ENCODE measurements around the gene NUDT17. TPM values are rescaled to one million over a fixed set of nuclear protein-coding genes. Genes with fewer than 3 reads are reported as not detected.

NUDT17 gene
- total and polyA plus RNA-seq, 9 of the 15 experiments (the other 6 are each of a cell fraction or from before 2014, with no cell fraction given), result 2.1 to 10.0 (median 6.1) TPM

- TF ChIP-seq, protein P1, sequence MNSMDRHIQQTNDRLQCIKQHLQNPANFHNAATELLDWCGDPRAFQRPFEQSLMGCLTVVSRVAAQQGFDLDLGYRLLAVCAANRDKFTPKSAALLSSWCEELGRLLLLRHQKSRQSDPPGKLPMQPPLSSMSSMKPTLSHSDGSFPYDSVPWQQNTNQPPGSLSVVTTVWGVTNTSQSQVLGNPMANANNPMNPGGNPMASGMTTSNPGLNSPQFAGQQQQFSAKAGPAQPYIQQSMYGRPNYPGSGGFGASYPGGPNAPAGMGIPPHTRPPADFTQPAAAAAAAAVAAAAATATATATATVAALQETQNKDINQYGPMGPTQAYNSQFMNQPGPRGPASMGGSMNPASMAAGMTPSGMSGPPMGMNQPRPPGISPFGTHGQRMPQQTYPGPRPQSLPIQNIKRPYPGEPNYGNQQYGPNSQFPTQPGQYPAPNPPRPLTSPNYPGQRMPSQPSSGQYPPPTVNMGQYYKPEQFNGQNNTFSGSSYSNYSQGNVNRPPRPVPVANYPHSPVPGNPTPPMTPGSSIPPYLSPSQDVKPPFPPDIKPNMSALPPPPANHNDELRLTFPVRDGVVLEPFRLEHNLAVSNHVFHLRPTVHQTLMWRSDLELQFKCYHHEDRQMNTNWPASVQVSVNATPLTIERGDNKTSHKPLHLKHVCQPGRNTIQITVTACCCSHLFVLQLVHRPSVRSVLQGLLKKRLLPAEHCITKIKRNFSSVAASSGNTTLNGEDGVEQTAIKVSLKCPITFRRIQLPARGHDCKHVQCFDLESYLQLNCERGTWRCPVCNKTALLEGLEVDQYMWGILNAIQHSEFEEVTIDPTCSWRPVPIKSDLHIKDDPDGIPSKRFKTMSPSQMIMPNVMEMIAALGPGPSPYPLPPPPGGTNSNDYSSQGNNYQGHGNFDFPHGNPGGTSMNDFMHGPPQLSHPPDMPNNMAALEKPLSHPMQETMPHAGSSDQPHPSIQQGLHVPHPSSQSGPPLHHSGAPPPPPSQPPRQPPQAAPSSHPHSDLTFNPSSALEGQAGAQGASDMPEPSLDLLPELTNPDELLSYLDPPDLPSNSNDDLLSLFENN (IDR thresholded peaks at IDR 0.05; ENCODE audit: low read depth in 2 of 2, low read length in 2 of 2), result no peak
- no peak for TF ChIP-seq KDM2B (CRISPR knock-in tag; IDR thresholded peaks at IDR 0.05)
- TF ChIP-seq ZNF197 (CRISPR knock-in tag; IDR thresholded peaks at IDR 0.05; ENCODE audit: low read depth), result no peak
- no peak for TF ChIP-seq ZNF217 (CRISPR knock-in tag; IDR thresholded peaks at IDR 0.05)
- TF ChIP-seq, protein P2, sequence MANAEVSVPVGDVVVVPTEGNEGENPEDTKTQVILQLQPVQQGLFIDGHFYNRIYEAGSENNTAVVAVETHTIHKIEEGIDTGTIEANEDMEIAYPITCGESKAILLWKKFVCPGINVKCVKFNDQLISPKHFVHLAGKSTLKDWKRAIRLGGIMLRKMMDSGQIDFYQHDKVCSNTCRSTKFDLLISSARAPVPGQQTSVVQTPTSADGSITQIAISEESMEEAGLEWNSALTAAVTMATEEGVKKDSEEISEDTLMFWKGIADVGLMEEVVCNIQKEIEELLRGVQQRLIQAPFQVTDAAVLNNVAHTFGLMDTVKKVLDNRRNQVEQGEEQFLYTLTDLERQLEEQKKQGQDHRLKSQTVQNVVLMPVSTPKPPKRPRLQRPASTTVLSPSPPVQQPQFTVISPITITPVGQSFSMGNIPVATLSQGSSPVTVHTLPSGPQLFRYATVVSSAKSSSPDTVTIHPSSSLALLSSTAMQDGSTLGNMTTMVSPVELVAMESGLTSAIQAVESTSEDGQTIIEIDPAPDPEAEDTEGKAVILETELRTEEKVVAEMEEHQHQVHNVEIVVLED (CRISPR knock-in tag; IDR thresholded peaks at IDR 0.05), result no peak
- no peak for TF ChIP-seq WHSC1 (IDR thresholded peaks at IDR 0.05; ENCODE audit: low read length)
- no peak for TF ChIP-seq MYC (IDR thresholded peaks at IDR 0.05; ENCODE audit: low read depth, low read length)
- no peak for TF ChIP-seq MYC (CRISPR knock-in tag; IDR thresholded peaks at IDR 0.05; ENCODE audit: borderline replicate concordance, low read depth)
- TF ChIP-seq PKNOX1 (IDR thresholded peaks at IDR 0.05), result peak; percentile 7; the same call in 1 of the 2 replicates
- TF ChIP-seq RBM17 (IDR thresholded peaks at IDR 0.05; ENCODE audit: borderline replicate concordance, low read depth, low read length), result no peak
- no peak for TF ChIP-seq ZNF24 (IDR thresholded peaks at IDR 0.05)
- TF ChIP-seq XRCC5 (IDR thresholded peaks at IDR 0.05; ENCODE audit: low read depth, low read length), result no peak
- no peak for TF ChIP-seq PRMT5 (CRISPR knock-in tag; IDR thresholded peaks at IDR 0.05)
- no peak for TF ChIP-seq RNF2 (IDR thresholded peaks at IDR 0.05)
- no peak for TF ChIP-seq BMI1 (IDR thresholded peaks at IDR 0.05; ENCODE audit: low read length)
- TF ChIP-seq RBM22 (IDR thresholded peaks at IDR 0.05; ENCODE audit: low read depth, low read length, poor library complexity, severe bottlenecking), result no peak
- TF ChIP-seq SMAD4 (CRISPR knock-in tag; conservative IDR thresholded peaks at IDR 0.05), result no peak
- TF ChIP-seq, protein P3, sequence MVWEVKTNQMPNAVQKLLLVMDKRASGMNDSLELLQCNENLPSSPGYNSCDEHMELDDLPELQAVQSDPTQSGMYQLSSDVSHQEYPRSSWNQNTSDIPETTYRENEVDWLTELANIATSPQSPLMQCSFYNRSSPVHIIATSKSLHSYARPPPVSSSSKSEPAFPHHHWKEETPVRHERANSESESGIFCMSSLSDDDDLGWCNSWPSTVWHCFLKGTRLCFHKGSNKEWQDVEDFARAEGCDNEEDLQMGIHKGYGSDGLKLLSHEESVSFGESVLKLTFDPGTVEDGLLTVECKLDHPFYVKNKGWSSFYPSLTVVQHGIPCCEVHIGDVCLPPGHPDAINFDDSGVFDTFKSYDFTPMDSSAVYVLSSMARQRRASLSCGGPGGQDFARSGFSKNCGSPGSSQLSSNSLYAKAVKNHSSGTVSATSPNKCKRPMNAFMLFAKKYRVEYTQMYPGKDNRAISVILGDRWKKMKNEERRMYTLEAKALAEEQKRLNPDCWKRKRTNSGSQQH (CRISPR knock-in tag; IDR thresholded peaks at IDR 0.05), result no peak; the same call in 1 of the 2 replicates
- TF ChIP-seq RHOXF2B (CRISPR knock-in tag; conservative IDR thresholded peaks at IDR 0.05), result no peak
- no peak for TF ChIP-seq TCF7 (IDR thresholded peaks at IDR 0.05; ENCODE audit: borderline replicate concordance)
- no peak for TF ChIP-seq LCOR (CRISPR knock-in tag; IDR thresholded peaks at IDR 0.05)
- TF ChIP-seq HNRNPH1 (optimal IDR thresholded peaks at IDR 0.05; ENCODE audit: low read depth, low read length), result no peak
- no peak for TF ChIP-seq POLR2G (IDR thresholded peaks at IDR 0.05; ENCODE audit: low read depth, low read length)
- no peak for TF ChIP-seq RAD51 (IDR thresholded peaks at IDR 0.05; ENCODE audit: borderline replicate concordance, low read depth)
- no peak for TF ChIP-seq ESRRA (IDR thresholded peaks at IDR 0.05; ENCODE audit: borderline replicate concordance, low read depth)
Measured at GRCh38 chr1:145845144-145845513, 301 bp upstream of the NUDT17 start (continued).
